Testis (tissue), 3 donors: ENCODE measurements around the gene MS4A15. TPM values are rescaled to one million over a fixed set of nuclear protein-coding genes. Genes with fewer than 3 reads are reported as not detected.

Experiments
- DNase-seq: peaks from one replicate; pipeline ENCODE4 v3.0.0-alpha.2; 2019
- H3K27ac ChIP-seq, 2 donors: fragments of 200-600 bp; sonication (generic); one replicate each; pipeline ENCODE4 v1.5.1; 2019
- H3K27me3 ChIP-seq: fragments of 200-600 bp; sonication (generic); one replicate; pipeline ENCODE4 v1.5.1; 2019
- H3K36me3 ChIP-seq: fragments of 200-600 bp; sonication (generic); one replicate; pipeline ENCODE4 v1.5.1; 2017; ENCODE audit warnings: low read depth; ENCODE audit errors: missing control alignments
- H3K4me1 ChIP-seq: fragments of 200-600 bp; sonication (generic); one replicate; pipeline ENCODE4 v1.5.1; 2019
- H3K4me3 ChIP-seq, 2 donors: fragments of 200-600 bp; sonication (generic); one replicate each; pipeline ENCODE4 v1.5.1; 2017 to 2019
- H3K9me3 ChIP-seq: fragments of 200-600 bp; sonication (generic); one replicate; pipeline ENCODE4 v1.5.1; 2017
- POLR2A ChIP-seq: fragments of 450-650 bp; IDR thresholded peaks from one replicate; pipeline ENCODE4 v1.6.1; 2017; ENCODE audit warnings: antibody characterized with exemption, mild to moderate bottlenecking, moderate library complexity
- WGBS, 2 donors: methylation state at CpG; one replicate each; pipeline ENCODE4 v1.1.5; 2018; 5-methylcytosine and 5-hydroxymethylcytosine counted together
- intact Hi-C: fragments of 100-400 bp; cut with DNase I; formaldehyde crosslinking; loops from one replicate; pipeline ENCODE4 v1.15.1; 2023; ENCODE audit warnings: low total_unique reads
- polyA plus RNA-seq: library from polyadenylated mRNA; stranded (reverse); fragments of 350-450 nt; fragmentation: Illumina TruSeq; extraction: RNeasy Lipid Tissue Mini Kit (QIAGEN cat#74804); gene quantifications from one replicate; pipeline ENCODE4 v1.2.3, GENCODE V29; 2014; ENCODE audit warnings: low read depth, low replicate concordance; ENCODE audit not compliant: insufficient read depth
- total RNA-seq, 2 donors: library from RNA; depleted of rRNA; stranded (reverse); fragments of >200 nt; gene quantifications; one replicate each; pipeline ENCODE4 v1.2.3, GENCODE V29; 2016
- TF ChIP-seq, protein P1 (sequence below), 3 experiments: fragments of 450-650 bp in 2 of 3; fragments of 200-600 bp in 1 of 3; sonication (generic) in 1 of 3; IDR thresholded peaks; one replicate each; pipeline ENCODE4 v1.5.1; 2016 to 2019; ENCODE audit warnings: antibody characterized with exemption in 3 of 3, mild to moderate bottlenecking in 2 of 3, moderate library complexity in 1 of 3

Gene MS4A15
- total and polyA plus RNA-seq, 3 donors from 2014 or later, result 0.31 to 0.82 (median 0.56) TPM

GRCh38 chr11:60725592-60725991 lies 31.1 kb upstream of the MS4A15 start:
- H3K27me3 ChIP-seq, result no peaks in the 10 kb centered on the region
- H3K4me1 ChIP-seq, result no peaks in the 10 kb centered on the region
- no peak for TF ChIP-seq POLR2A
- TF ChIP-seq, protein P1, sequence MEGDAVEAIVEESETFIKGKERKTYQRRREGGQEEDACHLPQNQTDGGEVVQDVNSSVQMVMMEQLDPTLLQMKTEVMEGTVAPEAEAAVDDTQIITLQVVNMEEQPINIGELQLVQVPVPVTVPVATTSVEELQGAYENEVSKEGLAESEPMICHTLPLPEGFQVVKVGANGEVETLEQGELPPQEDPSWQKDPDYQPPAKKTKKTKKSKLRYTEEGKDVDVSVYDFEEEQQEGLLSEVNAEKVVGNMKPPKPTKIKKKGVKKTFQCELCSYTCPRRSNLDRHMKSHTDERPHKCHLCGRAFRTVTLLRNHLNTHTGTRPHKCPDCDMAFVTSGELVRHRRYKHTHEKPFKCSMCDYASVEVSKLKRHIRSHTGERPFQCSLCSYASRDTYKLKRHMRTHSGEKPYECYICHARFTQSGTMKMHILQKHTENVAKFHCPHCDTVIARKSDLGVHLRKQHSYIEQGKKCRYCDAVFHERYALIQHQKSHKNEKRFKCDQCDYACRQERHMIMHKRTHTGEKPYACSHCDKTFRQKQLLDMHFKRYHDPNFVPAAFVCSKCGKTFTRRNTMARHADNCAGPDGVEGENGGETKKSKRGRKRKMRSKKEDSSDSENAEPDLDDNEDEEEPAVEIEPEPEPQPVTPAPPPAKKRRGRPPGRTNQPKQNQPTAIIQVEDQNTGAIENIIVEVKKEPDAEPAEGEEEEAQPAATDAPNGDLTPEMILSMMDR (IDR thresholded peaks at IDR 0.05), result no peak
- no peak overlapping the region for H3K27ac ChIP-seq
- DNase-seq, result no peak
- no peaks in the 10 kb centered on the region for H3K9me3 ChIP-seq
- H3K4me3 ChIP-seq, result no peak overlapping the region
- intact Hi-C loops, result no loop called here
- WGBS, 2 donors, result 57 to 78% methylated on average over 1 of the region's 1 CpG
- H3K36me3 ChIP-seq, result no peaks in the 10 kb centered on the region

GRCh38 chr11:60731586-60731985 lies 25.1 kb upstream of the MS4A15 start:
- no peaks in the 10 kb centered on the region for H3K9me3 ChIP-seq
- DNase-seq, result no peak
- H3K4me1 ChIP-seq, result no peaks in the 10 kb centered on the region
- no peak overlapping the region for H3K4me3 ChIP-seq
- intact Hi-C loops, result no loop called here
- WGBS, 2 donors, result 48 to 57% methylated on average over 8 of the region's 8 CpGs
- no peaks in the 10 kb centered on the region for H3K27me3 ChIP-seq
- H3K36me3 ChIP-seq, result no peaks in the 10 kb centered on the region
- no peak for TF ChIP-seq POLR2A
- H3K27ac ChIP-seq, result no peak overlapping the region

DNA sequence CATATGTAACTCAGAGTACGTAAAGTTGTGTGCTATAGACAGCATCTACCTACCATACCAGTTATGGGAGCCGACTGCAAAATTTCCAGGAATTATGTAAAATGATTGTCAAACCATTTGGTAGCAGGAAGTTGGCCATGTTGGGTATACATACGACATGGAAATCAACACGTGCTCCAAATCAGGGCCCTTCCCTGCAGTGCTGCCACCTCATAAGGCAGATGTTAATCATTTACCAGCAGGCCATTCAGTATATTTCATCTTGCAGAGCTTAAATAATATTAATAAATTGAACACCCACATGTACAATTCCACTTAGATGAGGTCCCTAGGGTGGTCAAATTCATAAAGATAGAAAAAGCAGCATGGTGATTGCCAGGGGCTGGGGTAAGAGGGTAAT lies 22.4 kb upstream of the MS4A15 start:
- H3K27me3 ChIP-seq, result no peaks in the 10 kb centered on the region
- DNase-seq, result no peak
- intact Hi-C loops, result no loop called here
- H3K4me1 ChIP-seq, result no peaks in the 10 kb centered on the region
- no peak overlapping the region for H3K4me3 ChIP-seq
- H3K27ac ChIP-seq, result no peak overlapping the region
- no peaks in the 10 kb centered on the region for H3K9me3 ChIP-seq
- 93 to 95% methylated on average over 4 of the region's 4 CpGs for WGBS, 2 donors
- no peak for TF ChIP-seq POLR2A
- TF ChIP-seq, protein P1 (IDR thresholded peaks at IDR 0.05), result no peak
- no peaks in the 10 kb centered on the region for H3K36me3 ChIP-seq

DNA sequence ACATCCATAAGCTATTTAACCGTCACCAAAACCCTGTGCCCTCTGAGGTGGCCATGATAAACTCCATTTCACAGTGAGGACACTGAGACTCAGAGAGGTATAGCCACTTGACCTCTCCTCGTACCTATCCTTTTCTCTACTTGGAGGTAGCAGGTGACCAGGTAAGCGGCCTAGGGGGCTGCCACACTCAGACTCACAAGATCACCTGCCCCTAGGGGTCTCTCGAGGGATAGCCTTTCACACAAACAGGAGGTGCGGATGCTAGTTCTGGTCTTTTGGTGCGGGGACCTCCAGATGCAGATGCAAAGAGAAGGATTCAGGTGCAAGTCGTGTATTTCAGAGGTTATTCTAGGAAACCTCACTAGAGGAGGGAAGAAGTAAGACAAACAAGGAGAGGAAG lies 17.6 kb upstream of the MS4A15 start:
- H3K27ac ChIP-seq, result no peak overlapping the region
- H3K4me1 ChIP-seq, result no peaks in the 10 kb centered on the region
- H3K9me3 ChIP-seq, result no peaks in the 10 kb centered on the region
- no peak for DNase-seq
- H3K27me3 ChIP-seq, result no peaks in the 10 kb centered on the region
- no peaks in the 10 kb centered on the region for H3K36me3 ChIP-seq
- no peak overlapping the region for H3K4me3 ChIP-seq
- no peak for TF ChIP-seq POLR2A
- TF ChIP-seq, protein P1 (IDR thresholded peaks at IDR 0.05), result no peak
- WGBS, 2 donors, result 81 to 88% methylated on average over 7 of the region's 7 CpGs
- intact Hi-C loops, result no loop called here

DNA sequence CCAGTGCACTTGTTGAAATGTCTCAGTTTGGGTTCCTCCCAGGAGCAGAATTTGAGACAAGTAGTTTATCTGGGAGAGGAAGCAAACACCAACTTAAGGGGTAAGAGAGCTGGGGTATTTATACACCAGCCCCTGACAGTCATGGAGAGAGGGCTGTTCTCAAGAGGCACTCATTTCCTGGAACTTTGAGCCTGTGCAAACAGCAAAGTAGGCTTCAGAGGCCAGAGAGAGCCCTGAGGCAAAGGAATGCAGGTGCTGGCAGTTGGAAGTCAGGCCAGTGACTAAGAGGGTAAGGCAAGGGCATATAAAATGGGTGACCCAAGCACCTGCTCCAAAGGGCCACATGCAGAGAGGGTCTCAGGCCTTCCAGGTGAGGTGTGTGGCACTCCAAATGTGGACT lies 16.1 kb upstream of the MS4A15 start:
- no peak for DNase-seq
- Histone ChIP-seq H3K27ac (no peak overlapping the region), H3K36me3 (no peaks in the 10 kb centered on the region), H3K4me1 (no peaks in the 10 kb centered on the region), H3K4me3 (no peak overlapping the region), H3K9me3 (no peaks in the 10 kb centered on the region), H3K27me3 (no peaks in the 10 kb centered on the region)
- intact Hi-C loops, result no loop called here
- TF ChIP-seq, protein P1 (IDR thresholded peaks at IDR 0.05), result no peak
- TF ChIP-seq POLR2A, result no peak
